MV-4-11 (cell line): ENCODE results near the gene BTG2.
A peak's percentile ranks its signal among the peaks of the same experiment; 100 is the strongest.
"Not testable (repeated sequence)": the region's sequence is repeated elsewhere in the genome, so short reads cannot be mapped to it uniquely, and the experiment has no call there.

ENCODE experiments used
- DNase-seq: peaks from one replicate; lab custom pipeline; 2025; lab: John Stamatoyannopoulos, UW

Gene BTG2

GRCh38 chr1:203304919-203305808 is at the start of gene BTG2:
BTG2 (plus strand) TSS chr1:203305519; CDS start chr1:203305607, 88 bp downstream.
- DNase-seq, result peak; percentile 69

GRCh38 chr1:203256636-203257035 is 48.7 kb upstream of the BTG2 start:
- not testable (repeated sequence) for DNase-seq

GRCh38 chr1:203263496-203263895 is 41.8 kb upstream of the BTG2 start:
- DNase-seq, result peak; percentile 64

GRCh38 chr1:203264052-203264501 is 41.2 kb upstream of the BTG2 start:
- DNase-seq, result no peak

- no peak for DNase-seq
Measured at GRCh38 chr1:203265541-203265940, 39.8 kb upstream of the BTG2 start.

- DNase-seq, result not testable (repeated sequence)
Measured at GRCh38 chr1:203266140-203266539, 39.2 kb upstream of the BTG2 start.

- peak; percentile 88 for DNase-seq
Measured at GRCh38 chr1:203267347-203267846, 37.9 kb upstream of the BTG2 start.

GRCh38 chr1:203267912-203268311 is 37.4 kb upstream of the BTG2 start:
- DNase-seq, result no peak

- DNase-seq, result peak; percentile 69
Measured at GRCh38 chr1:203268901-203269653, 36.2 kb upstream of the BTG2 start.

- DNase-seq, result peak; percentile 15
Measured at GRCh38 chr1:203269654-203270020, 35.7 kb upstream of the BTG2 start.

GRCh38 chr1:203270448-203270847 is 34.9 kb upstream of the BTG2 start:
- DNase-seq, result no peak

- DNase-seq, result peak; percentile 77
Measured at GRCh38 chr1:203271018-203271743, 34.1 kb upstream of the BTG2 start.

GRCh38 chr1:203271962-203272632 is 33.2 kb upstream of the BTG2 start:
- no peak for DNase-seq

GRCh38 chr1:203272633-203273205 is 32.6 kb upstream of the BTG2 start:
- DNase-seq, result no peak

- DNase-seq, result peak; percentile 52
Measured at GRCh38 chr1:203273206-203273868, 32.0 kb upstream of the BTG2 start.

- peak; percentile 45 for DNase-seq
Measured at GRCh38 chr1:203273869-203274602, 31.3 kb upstream of the BTG2 start.

- no peak for DNase-seq
Measured at GRCh38 chr1:203274603-203275381, 30.5 kb upstream of the BTG2 start.

GRCh38 chr1:203275656-203276272 is 29.6 kb upstream of the BTG2 start:
- DNase-seq, result no peak

- DNase-seq, result no peak
Measured at GRCh38 chr1:203276408-203276807, 28.9 kb upstream of the BTG2 start.
